ENCODE results near the gene KCNQ1. TPM values are rescaled to one million over a fixed set of nuclear protein-coding genes. Genes with fewer than 3 reads are reported as not detected.

KCNQ1 gene
- total RNA-seq, 1 donor from 2014 or later = 1.6 TPM

GRCh38 chr11:2549876-2550605, 105.2 kb downstream of the KCNQ1 start:
- no peak for TF ChIP-seq CTCF (IDR thresholded peaks at IDR 0.05; ENCODE audit: insufficient read depth, low read length, severe bottlenecking)
- DNase-seq (ENCODE audit: low read depth) (no peak), FAIRE-seq (no peak)
- Histone ChIP-seq H3K27me3 (ENCODE audit: control insufficient read depth, insufficient read depth, low read length) (no peaks in the 10 kb centered on the region), H3K4me3 (ENCODE audit: low read depth, low read length) (no peak overlapping the region), H3K36me3 (ENCODE audit: control insufficient read depth, insufficient read depth, low read length) (no peaks in the 10 kb centered on the region)

GRCh38 chr11:2550606-2550970, 105.8 kb downstream of the KCNQ1 start:
- FAIRE-seq (no peak), DNase-seq (ENCODE audit: low read depth) (no peak)
- H3K27me3 ChIP-seq (ENCODE audit: control insufficient read depth, insufficient read depth, low read length) = no peaks in the 10 kb centered on the region
- no peak overlapping the region for H3K4me3 ChIP-seq (ENCODE audit: low read depth, low read length)
- no peaks in the 10 kb centered on the region for H3K36me3 ChIP-seq (ENCODE audit: control insufficient read depth, insufficient read depth, low read length)
- TF ChIP-seq CTCF (IDR thresholded peaks at IDR 0.05; ENCODE audit: insufficient read depth, low read length, severe bottlenecking) = no peak

- TF ChIP-seq CTCF (IDR thresholded peaks at IDR 0.05; ENCODE audit: insufficient read depth, low read length, severe bottlenecking) = no peak
- Histone ChIP-seq H3K36me3 (ENCODE audit: control insufficient read depth, insufficient read depth, low read length) (no peaks in the 10 kb centered on the region), H3K4me3 (ENCODE audit: low read depth, low read length) (no peak overlapping the region), H3K27me3 (ENCODE audit: control insufficient read depth, insufficient read depth, low read length) (no peaks in the 10 kb centered on the region)
- DNase-seq (ENCODE audit: low read depth) (no peak), FAIRE-seq (no peak)
Measured at GRCh38 chr11:2551131-2551530, 106.3 kb downstream of the KCNQ1 start.

GRCh38 chr11:2552210-2552609, 107.4 kb downstream of the KCNQ1 start:
- DNase-seq (ENCODE audit: low read depth) (no peak), FAIRE-seq (no peak)
- H3K27me3 ChIP-seq (ENCODE audit: control insufficient read depth, insufficient read depth, low read length) = no peaks in the 10 kb centered on the region

GRCh38 chr11:2553198-2553597, 108.4 kb downstream of the KCNQ1 start:
- TF ChIP-seq CTCF (IDR thresholded peaks at IDR 0.05; ENCODE audit: insufficient read depth, low read length, severe bottlenecking) = no peak
- Histone ChIP-seq H3K36me3 (ENCODE audit: control insufficient read depth, insufficient read depth, low read length) (no peaks in the 10 kb centered on the region), H3K4me3 (ENCODE audit: low read depth, low read length) (no peak overlapping the region), H3K27me3 (ENCODE audit: control insufficient read depth, insufficient read depth, low read length) (no peaks in the 10 kb centered on the region)
- DNase-seq (ENCODE audit: low read depth) (no peak), FAIRE-seq (no peak)

More at GRCh38 chr11:2552210-2552609, 107.4 kb downstream of the KCNQ1 start:
- Histone ChIP-seq H3K36me3 (ENCODE audit: control insufficient read depth, insufficient read depth, low read length) (no peaks in the 10 kb centered on the region), H3K4me3 (ENCODE audit: low read depth, low read length) (no peak overlapping the region)
- TF ChIP-seq CTCF (IDR thresholded peaks at IDR 0.05; ENCODE audit: insufficient read depth, low read length, severe bottlenecking) = no peak

GRCh38 chr11:2553886-2554285, 109.1 kb downstream of the KCNQ1 start:
- Histone ChIP-seq H3K36me3 (ENCODE audit: control insufficient read depth, insufficient read depth, low read length) (no peaks in the 10 kb centered on the region), H3K27me3 (ENCODE audit: control insufficient read depth, insufficient read depth, low read length) (no peaks in the 10 kb centered on the region), H3K4me3 (ENCODE audit: low read depth, low read length) (no peak overlapping the region)
- DNase-seq (ENCODE audit: low read depth) = no peak
- no peak for TF ChIP-seq CTCF (IDR thresholded peaks at IDR 0.05; ENCODE audit: insufficient read depth, low read length, severe bottlenecking)
- no peak for FAIRE-seq

Measured in bronchial epithelial cell (primary cell).